Measurements from ENCODE around the gene RPS21.

RPS21 gene

DNA sequence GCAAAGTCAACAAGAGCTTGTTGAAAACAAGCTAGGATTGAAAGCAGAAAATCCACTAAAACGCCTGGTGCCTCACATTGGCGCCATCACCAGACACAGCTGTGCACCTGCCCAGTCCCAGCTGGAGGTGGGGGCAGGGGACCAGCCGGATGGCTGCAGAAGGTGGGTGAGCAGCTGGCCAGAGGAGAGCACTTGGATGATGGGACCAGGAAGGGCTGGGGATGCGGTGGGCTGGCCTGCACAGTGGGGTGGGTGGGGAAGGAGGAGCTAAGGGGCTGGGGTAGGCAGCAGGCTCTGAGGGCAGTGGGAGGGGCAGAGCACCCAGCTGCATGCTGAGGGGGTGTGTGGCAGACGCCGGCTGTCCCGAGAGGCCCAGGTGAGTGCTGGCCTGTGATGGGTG lies 13.1 kb downstream of the RPS21 start:
- no peak for DNase-seq

DNA sequence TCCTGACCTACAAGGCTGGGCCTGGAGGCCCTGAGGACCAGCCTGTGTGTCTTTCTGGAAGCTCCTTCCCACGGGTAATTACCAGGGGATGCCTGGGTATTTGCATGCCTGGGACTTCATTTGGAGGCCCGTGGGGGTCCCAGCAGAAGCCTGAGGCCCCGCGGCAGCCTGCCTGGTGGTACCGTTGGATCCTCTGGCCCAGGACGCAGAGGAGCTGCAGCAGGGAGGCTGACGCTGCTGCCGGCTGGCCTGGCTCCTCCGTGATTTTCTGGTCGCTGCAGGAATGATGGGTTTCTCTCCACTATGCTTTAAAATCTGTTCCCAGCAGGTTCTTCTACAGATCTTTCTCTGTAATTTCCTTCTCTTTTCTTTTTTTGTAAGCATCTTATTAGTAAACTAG lies 13.6 kb downstream of the RPS21 start:
- no peak for DNase-seq

DNA sequence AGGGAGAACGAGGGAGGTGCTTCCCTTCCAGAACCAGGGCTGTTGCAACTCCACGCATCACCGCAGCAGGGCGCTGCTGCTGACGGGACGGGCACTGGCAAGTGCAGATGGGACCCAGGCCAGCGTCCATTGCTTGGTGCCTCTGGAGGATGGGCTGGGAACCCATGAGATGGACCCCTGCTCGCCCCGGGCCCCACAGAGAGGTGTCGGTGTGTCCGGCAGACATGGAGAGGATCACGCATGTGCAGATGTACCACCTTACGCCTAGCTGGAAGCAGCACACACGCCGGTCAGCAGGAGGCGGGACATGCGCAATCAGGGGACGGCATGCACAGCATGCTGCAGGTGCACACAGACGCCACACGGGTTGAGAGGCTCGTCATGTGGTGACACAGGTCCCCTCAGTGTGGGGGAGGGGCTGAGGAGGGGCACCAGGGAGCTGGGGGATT lies 14.5 kb downstream of the RPS21 start:
- DNase-seq, result no peak

DNA sequence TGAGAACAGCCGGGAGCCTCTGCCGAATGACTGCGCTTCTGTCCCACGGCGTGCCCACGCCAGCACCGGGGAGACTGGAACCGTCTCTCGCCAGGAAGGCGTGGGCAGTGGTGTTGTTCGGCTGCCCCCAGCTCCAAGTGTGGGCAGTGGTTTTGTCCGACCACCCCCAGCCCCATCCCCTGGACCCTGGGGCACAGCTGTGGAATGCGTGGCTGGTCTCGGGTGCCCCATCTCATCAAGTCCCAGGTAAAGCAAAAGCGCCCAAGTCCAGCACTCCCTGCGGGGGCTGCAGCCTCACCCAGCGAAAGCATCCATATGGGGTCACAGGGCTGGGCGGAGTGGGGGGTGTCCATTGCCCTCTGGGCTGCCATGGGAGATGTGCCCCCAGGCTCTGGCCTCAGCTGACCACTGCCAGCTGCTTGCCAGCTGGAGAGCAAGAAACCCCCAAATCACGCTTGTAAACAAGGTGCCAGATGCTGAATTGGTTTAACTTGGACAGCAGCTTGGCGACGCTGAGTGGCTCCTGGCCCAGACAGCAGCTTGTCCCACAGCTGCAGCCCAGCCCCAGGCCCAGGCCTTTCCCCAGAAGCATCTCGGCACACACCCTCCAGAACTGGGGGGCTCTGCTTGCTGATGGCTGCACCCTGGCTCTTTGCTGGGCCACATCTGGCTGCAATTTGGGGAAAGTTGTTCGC lies 15.7 kb downstream of the RPS21 start:
- DNase-seq, result no peak

DNA sequence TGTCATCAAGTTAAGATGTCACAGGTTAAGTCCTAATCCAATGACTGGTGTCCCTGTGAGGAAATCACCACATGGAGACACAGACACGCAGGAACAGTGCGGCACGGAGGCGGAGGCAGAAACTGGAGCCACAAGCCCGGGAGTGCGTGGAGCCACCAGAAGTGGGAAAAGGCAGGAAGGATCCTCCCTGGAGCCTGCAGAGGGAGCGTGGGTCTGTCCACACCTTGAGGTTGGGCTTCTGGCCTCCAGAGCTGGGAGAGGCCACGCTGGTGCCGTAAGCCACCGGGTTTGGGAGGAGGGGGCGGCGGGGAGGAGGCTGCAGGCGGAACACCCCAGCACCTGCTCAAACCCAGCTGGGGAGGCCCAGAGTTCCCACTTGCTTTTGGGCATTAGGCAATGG lies 16.4 kb downstream of the RPS21 start:
- DNase-seq, result no peak

DNA sequence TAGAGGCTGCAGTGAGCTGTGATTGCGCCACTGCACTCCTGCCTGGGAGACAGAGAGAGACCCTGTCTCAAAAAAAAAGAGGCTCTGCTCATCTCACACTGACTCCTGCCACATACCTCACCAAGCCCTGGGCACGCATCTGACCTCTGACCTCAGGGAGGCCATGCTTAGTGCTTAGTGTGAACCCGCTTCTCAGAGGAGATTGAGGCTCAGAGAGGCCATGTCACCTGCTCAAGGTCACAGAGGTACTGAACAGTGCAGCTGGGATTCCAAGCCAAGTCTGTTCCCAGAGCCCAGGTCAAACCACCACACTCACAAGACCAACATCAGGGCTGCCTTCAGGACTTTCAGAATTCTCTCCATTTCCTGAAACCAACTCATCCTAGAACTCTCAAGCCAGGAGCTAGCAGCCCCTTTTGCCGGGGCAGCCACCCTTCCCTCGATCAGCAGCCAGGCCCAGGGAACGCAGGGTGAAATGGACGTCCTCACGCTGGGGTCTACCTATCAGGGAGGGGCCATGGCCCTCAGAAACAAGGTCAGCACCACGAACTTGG lies 17.3 kb downstream of the RPS21 start:
- DNase-seq, result no peak

DNA sequence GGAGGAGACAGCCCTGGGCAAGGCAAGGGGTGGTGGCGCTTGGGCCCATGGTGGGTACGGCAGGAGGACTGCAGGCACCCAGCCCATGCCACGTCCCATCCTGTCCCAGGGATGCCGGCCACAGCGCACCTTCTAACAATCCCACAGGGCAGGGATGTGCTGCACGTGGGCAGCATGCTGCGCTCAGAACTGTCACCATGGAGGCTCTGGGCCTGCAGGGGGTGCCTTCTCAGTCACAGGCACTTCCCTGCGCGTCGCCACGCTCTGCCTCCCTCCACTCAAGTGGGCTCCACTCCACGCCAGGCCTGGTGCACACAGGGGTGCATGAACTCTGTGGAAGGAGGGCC lies 17.8 kb downstream of the RPS21 start:
- DNase-seq, result no peak

DNA sequence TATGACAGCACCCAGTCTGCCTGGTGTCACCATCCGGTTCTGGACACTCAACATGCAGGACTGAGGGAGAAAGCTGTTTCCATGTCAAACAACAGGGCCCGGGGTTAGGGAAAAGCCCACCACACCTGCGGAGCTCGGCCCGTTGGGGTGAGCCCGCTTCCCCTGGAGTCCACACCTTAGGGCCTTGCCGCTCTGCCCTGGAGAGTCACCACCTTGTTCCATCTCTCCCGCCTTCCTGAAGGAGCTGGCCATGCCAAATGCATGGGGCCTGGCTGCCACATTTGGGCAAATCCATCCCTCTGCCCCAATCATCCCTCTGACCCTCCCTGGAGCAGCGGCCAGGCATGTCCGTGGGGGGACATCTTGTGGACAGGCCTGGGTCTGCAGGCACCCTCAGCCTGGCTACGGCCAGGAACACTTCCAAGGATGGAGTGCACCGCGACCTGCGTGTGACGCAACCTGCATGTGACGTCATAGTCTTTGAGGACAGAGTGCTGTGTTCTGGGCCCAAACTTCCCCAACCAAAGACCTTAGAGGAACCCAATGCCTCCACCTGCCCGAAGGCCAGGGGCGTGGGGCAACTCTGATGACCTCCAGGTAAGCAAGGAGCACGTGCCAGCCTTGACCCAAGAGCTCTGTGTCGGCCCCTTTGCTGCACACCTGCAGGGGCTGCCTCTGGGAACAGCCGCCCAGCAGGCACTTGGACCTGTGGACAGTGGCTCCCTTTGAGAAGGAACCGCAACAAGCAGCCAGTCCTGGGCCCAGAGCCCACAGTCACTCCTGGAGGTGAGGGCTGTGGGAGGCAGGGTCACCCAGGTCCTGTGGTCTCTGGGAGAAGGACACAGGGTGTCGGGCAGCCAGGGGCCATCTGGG lies 18.4 kb downstream of the RPS21 start:
- DNase-seq, result no peak

DNA sequence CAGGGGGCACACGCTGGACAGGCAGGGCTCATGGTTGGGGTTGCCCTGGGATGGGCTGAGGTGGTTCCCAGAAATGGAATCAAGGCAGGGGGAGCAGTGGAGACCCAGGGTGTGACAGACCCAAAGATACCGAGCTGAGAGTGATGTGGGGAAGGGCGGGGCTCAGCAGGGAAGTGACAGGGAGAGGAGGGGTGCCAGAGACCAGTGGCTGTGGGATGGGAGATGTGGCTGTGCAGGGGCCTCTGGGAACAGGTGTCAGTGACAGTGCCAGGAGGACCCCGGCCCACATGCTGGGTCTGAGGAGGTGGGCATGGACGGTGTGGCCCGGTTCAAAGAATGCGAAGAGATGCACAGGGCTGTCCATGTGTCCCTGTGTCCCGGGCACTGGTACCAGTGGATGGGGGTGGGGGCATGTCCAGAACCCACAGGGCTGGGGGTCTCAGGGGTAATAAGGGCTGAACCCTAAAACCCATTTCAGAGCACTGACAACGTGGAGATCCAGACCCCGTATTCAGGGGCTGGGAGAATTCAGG lies 19.1 kb downstream of the RPS21 start:
- no peak for DNase-seq

DNA sequence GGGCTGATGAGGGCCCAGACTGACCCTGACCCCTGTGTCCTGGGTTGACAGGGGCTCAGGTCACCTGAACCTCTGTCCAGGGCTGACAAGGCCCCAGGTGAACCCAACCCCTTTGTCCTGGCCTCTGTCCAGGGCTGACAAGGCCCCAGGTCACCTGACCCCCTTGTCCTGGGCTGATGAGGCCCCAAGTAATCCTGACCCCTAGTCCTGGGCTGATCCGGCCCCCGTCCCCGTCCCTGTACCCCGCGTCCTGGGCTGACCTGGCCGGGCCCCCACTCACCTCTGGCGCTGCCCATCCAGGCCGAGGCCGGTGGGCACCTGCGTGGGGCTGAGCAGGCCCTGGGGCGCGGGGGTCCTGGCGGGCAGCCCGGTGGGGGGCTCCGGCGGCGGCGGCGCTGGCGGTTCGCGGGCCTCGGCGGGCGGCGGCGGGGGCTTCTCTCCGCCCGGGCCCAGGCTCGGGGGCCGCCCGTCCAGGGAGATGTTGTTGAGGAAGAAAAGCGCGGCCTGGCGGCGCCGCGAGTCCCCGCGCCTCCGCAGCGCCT lies 19.8 kb downstream of the RPS21 start:
- no peak for DNase-seq

DNA sequence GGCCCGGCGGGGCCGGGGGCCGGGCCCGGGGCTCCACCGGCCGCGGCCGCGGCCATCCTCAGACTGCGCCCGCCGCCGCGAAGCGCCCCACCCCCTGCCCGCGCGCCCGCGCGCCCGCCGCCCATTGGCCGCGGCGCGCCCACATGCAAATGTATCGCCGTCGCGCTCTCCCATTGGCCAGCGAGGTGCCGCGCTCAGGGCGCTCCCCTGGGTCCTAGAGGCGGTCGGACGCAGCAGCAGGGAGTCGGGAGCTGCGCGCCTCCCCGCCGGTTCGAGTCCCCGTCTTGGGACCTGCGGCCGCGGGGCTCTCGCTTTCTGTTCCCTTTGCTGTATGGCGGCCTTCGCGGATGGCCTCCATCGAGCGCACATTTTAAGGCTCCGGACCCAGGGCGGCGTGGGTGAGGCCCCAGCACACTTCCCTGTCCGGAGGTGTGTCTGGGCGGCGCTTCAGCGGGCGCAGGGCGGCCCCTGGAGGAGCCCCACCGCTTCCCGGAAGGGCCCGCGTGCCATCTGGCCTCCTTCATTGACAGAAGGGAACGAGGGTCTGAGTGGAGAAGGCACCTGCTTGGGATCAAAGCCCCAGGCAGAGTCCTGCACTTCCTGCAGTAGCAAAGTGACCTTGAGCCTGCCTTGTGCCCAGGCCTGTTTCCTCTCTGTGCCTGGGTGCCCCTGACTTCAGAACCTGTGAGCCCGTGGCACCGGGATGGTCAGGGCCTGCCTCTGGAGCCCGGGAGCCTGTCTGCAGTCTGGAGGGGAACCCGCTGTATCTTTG lies 20.5 kb downstream of the RPS21 start, which contains the start of gene CABLES2:
CABLES2 (minus strand) TSS at position 65 of the 772 bp plus-strand sequence; CDS start at position 56, 9 bp downstream.
- DNase-seq, result peak; percentile 98

DNA sequence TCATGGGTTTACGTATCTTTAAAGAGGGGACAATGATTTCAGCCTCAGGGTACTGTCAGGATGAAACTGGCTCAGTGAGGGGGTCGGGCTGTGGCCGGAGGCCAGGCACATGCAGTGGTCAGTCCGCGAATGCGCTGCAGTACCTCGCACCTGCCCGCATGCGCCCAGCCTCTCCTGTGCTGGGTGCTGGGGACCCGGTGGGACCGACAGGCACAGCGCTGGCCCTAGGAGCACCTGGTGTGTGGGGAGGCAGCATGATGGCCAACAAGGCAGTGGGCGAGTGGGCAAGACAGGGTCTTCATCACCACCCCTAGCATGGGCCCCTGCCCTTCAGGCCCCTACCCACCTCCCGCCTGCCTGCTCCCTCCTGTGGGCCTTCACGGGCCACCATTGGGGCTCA lies 21.2 kb downstream of the RPS21 start:
- no peak for DNase-seq

DNA sequence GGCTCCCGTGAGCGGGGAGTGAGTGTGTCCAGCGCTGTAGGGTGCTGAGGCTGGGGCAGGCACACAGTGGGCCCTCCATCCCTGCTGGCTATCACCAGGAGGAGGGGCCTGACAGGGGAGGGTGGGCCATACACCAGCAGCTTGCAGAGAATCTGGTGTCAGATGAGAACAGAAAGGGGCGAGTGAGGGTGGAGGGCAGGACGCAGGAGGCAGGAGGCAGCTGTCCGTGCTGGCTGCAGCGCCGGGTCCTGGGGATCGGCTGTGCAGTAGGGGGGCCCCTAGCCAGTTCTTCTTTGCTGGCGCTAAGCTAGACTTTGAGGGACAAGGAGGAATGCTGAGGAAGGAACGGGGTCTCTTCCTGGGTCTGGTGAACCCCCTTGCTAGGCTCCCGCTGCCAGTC lies 21.7 kb downstream of the RPS21 start:
- no peak for DNase-seq

DNA sequence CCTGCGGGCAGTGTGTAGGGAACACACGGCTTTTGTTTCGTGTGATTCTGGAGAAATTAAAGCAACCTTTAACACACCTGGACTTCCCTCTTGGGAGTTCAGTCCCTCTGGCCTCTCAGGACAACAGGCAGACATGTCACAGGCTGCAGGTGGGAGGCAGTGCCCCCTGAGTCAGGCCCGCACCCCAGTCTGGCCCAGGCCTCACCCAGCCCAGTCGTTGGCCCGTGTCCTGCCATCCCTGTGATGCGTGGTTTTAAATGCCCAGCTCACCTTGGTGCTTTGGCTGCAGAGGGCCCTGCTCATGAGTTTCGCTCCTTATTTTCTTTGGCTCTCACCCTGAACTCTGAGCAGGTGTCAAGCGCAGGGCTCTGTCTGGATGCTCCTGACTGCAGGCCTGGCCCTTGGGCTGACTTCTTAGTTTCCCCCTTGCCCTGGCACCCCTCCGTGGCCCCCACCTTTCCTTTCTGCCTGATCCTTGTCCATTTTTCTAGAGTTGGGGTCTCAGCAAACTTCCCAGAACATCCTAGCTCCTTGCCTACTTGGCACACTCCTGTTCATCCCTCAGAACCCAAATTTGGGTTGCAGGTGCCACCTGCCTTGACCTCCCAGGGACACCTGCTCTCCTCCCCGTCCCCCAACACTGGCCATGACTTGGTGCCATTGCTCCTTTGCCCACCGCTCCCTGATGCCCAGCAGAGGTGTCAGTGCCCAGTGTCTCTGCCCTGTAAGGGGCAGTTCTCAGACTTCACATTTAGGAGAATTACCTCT lies 22.4 kb downstream of the RPS21 start:
- DNase-seq, result no peak

DNA sequence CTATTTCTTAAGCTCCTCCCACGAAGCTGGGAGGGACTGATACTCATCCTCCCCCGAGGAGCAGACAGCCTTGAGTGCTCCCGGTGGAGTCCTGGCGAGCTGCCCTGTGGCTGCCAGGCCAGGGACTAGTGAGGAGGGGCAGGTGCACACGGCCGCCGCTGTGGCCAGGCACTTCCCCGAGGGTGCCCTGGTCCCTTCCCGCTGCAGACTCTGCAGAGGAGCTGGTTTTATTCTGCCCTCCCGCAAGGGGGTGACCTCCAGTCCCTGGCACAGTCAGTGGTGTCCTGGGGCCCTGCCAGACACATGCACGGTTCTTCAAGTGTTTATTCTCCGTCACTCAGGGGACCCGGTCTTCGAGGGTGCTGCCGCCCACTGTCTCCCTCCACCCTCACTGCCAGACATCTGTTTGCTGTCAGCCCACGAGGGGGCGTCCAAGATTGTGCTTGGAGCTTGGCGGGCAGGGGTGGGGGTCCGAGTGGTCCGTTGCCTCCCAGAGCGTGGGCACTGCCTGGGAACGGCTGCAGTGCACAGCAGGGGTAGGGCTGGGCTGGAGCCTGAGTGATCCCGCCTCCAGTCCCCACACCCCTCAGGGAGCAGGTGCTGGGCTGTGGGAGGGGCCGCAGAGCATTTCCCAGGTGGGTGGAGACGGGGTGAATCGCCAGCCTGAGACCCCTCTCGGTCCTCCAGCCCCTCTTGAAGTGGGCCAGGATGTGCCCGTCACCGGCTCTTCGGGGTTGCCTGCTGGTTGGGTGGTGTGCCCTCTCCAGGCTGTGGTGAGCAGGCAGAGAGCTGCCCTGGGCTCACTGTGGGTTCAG lies 23.2 kb downstream of the RPS21 start:
- peak; percentile 53 for DNase-seq

DNA sequence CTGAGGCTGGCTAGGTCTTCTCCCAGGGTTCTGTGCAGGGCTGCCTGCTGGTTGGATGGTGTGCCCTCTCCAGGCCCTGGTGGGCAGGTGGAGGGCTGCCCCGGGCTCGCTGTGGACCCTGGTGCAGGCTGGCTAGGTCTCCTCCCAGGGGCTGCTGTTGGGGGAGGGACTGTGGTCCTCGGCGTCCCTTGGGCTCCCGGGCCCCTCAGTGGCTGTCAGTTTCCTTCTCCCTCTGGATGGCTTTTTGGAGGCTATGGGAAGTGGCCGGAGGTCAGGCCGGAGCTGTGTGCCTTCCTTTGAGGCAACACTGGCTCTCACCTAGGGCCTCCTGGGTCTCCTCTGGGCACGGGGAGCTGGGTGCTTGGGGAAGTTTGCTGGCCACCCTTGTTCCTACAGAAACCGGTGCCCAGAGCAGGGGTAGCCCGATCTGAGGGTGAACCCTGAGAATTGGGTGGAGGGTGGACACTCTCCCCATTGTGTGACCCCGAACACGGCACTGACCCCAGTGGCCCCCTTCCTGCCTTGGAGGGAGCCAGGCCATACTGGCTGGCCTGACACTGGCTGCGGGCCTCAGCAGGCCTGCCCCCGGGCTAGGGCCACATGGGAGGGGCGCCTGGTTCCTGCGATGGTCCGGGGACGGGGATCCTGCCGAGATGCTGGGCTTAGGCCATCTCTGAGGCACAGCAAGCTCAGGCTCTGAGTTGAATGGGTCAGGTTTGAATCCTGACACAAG lies 24.0 kb downstream of the RPS21 start:
- DNase-seq, result no peak

DNA sequence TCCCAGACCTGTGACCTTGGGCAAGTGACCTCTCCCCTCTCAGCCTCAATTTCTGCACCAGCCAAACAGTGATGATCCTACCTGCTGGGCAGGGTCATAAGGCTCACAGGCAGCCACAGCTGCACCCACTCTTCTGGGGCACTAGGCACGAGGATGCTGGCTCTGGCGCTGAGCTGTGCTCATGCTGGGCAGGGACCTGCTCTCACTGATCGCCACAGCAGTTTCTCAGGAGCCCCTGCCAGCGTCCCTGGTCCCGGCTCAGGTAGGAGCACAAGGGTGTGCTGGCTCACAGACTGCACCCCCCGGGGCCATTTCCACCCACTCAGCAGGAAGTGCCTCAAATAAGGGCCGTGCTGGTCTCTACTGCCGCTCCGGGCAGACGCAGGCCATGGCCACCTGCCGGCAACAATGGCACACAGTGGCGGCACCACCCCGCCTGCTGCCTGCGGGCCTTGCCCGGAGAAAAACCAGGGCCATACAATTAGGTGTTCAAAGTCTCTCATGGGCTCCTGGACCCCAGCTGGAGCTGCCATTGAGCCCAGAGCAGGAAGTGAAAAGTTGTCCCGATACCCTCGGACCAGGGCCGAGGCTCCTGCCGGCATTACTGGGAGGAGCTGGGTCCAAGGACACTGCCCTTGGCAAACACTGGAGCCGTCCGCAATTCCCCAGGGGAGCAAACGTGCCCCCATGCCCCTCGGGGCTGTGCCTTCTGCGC lies 24.7 kb downstream of the RPS21 start:
- no peak for DNase-seq

DNA sequence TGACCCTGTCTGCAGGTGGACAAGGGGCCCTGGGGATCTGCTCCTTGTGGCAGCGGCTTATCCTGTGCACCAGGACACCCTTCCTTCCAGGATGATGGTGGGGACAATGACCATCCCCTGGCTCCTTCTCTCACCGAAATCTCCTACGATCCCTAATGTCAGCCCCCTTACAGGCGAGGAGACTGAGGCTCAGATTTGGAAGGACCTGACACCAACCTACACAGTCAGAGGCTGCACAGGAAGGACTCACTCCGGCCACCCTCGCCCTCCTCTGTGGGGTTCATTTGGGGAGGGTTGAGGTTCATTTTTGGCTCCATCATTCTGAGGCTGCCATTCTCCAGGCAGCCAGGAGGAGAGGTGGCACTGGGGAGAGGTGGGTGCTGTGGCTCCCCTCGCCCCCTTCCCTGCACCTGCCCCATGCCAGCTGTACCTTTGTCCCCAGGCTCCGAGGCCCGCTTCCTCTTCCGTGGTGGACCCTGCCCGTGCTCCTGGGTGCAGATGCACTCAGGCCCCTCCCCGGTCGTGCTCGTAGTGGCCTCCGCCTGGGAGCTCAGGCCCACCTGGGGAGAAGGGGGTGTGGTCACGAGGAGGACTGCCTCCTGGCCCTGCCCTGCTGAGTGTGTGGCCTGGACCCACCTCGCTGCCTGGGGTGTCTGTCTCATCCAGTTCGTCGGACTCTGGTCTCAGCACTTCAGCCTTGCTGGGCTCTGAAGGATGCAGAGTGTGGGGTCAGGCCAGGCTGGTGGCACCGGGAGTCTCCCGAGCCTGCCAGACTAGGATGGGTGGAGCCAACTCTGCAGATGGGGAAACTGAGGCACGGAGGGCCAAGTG lies 25.5 kb downstream of the RPS21 start:
- DNase-seq, result no peak

Measured in NCI-H2171 (cell line).